Measurements from ENCODE around the gene SNAI3. TPM values are rescaled to one million over a fixed set of nuclear protein-coding genes. Genes with fewer than 3 reads are reported as not detected.

Gene SNAI3
- total RNA-seq, 6 experiments from 2014 or later: 0.15 to 0.98 (median 0.35) TPM

- Histone ChIP-seq H3K4me3 (no peak overlapping the region), H3K27me3 (no peaks in the 10 kb centered on the region), H3K27ac (no peak overlapping the region), H3K4me1 (no peaks in the 10 kb centered on the region), H3K9me3 (no peaks in the 10 kb centered on the region), H3K36me3 (peaks cover 0 to 52% (median 17%) of the 10 kb centered on the region in 4 donors)
- 0% methylated on average over 1 of the region's 30 CpGs for WGBS (ENCODE audit: insufficient coverage, low coverage, low lambda C conversion rate, missing lambda C conversion rate)
- ATAC-seq (peak in 2 of 4 donors; percentile 1 to 45), DNase-seq (no peak)
- intact Hi-C loops (cut with DNase I): no loop called here
- TF ChIP-seq POLR2A (IDR thresholded peaks at IDR 0.05) (no peak), CTCF (IDR thresholded peaks at IDR 0.05) (no peak)
Measured at GRCh38 chr16:88713568-88714419, 27.5 kb upstream of the SNAI3 start.

- no peak overlapping the region for H3K27ac ChIP-seq
- TF ChIP-seq POLR2A (IDR thresholded peaks at IDR 0.05): no peak
- no peak for TF ChIP-seq CTCF (IDR thresholded peaks at IDR 0.05)
- no peaks in the 10 kb centered on the region for H3K4me1 ChIP-seq
- no peak overlapping the region for H3K4me3 ChIP-seq
- H3K27me3 ChIP-seq: no peaks in the 10 kb centered on the region
- ATAC-seq (no peak), DNase-seq (no peak)
- H3K9me3 ChIP-seq: no peaks in the 10 kb centered on the region
- 82% methylated on average over 4 of the region's 15 CpGs for WGBS (ENCODE audit: insufficient coverage, low coverage, low lambda C conversion rate, missing lambda C conversion rate)
- H3K36me3 ChIP-seq: peaks cover 0 to 45% (median 17%) of the 10 kb centered on the region in 4 donors
- intact Hi-C loops (cut with DNase I): no loop called here
Measured at GRCh38 chr16:88713054-88713453, 26.7 kb upstream of the SNAI3 start.

- Histone ChIP-seq H3K9me3 (no peaks in the 10 kb centered on the region), H3K4me1 (peaks cover 0 to 1% (median 0%) of the 10 kb centered on the region in 4 donors), H3K4me3 (no peak overlapping the region), H3K36me3 (peaks cover 0 to 40% (median 17%) of the 10 kb centered on the region in 4 donors), H3K27me3 (no peaks in the 10 kb centered on the region), H3K27ac (no peak overlapping the region)
- ATAC-seq: no peak
- intact Hi-C loops (cut with DNase I): no loop called here
- no peak for DNase-seq
- WGBS (ENCODE audit: insufficient coverage, low coverage, low lambda C conversion rate, missing lambda C conversion rate): 58% methylated on average over 2 of the region's 25 CpGs
- TF ChIP-seq POLR2A (IDR thresholded peaks at IDR 0.05) (no peak), CTCF (IDR thresholded peaks at IDR 0.05) (no peak)
Measured at GRCh38 chr16:88712362-88712979, 26.2 kb upstream of the SNAI3 start.

- intact Hi-C loops (cut with DNase I): no loop called here
- Histone ChIP-seq H3K27ac (no peak overlapping the region), H3K9me3 (no peaks in the 10 kb centered on the region), H3K36me3 (peaks cover 0 to 34% (median 14%) of the 10 kb centered on the region in 4 donors), H3K27me3 (no peaks in the 10 kb centered on the region), H3K4me1 (peaks cover 0 to 7% (median 3%) of the 10 kb centered on the region in 4 donors), H3K4me3 (no peak overlapping the region)
- TF ChIP-seq POLR2A (IDR thresholded peaks at IDR 0.05) (no peak), CTCF (IDR thresholded peaks at IDR 0.05) (no peak)
- 50% methylated on average over 2 of the region's 18 CpGs for WGBS (ENCODE audit: insufficient coverage, low coverage, low lambda C conversion rate, missing lambda C conversion rate)
- ATAC-seq (no peak), DNase-seq (no peak)
Measured at GRCh38 chr16:88711750-88712340, 25.5 kb upstream of the SNAI3 start.
